Stomach (tissue), 4 donors: ENCODE data around the gene TRAF3.

Experiments
- CTCF ChIP-seq, 7 experiments: fragments of 450-650 bp in 4 of 7; fragments of 200-600 bp in 3 of 7; sonication (generic) in 3 of 7; IDR thresholded peaks; one replicate each; pipeline ENCODE4 v1.5.1; 2016 to 2019; ENCODE audit warnings: antibody characterized with exemption in 7 of 7, control low read depth in 2 of 7, mild to moderate bottlenecking in 1 of 7
- POLR2AphosphoS5 ChIP-seq, 3 donors: sonication (generic); formaldehyde crosslinking; IDR thresholded peaks; one replicate each; pipeline ENCODE4 v1.6.1; 2016; ENCODE audit warnings: antibody characterized with exemption in 3 of 3

- TF ChIP-seq CTCF (IDR thresholded peaks at IDR 0.05) (no peak), POLR2AphosphoS5 (IDR thresholded peaks at IDR 0.05) (no peak)
Observed at GRCh38 chr14:102770147-102771123, 6.8 kb upstream of the TRAF3 start.
